ENCODE measurements around the gene CTSG. TPM values are rescaled to one million over a fixed set of nuclear protein-coding genes. Genes with fewer than 3 reads are reported as not detected.
A peak's percentile ranks its signal among the peaks of the same experiment; 100 is the strongest.

CTSG gene
- total and polyA plus RNA-seq, 10 of the 15 experiments (the other 5 are each of a cell fraction or from before 2014, with no cell fraction given) = not detected

DNA sequence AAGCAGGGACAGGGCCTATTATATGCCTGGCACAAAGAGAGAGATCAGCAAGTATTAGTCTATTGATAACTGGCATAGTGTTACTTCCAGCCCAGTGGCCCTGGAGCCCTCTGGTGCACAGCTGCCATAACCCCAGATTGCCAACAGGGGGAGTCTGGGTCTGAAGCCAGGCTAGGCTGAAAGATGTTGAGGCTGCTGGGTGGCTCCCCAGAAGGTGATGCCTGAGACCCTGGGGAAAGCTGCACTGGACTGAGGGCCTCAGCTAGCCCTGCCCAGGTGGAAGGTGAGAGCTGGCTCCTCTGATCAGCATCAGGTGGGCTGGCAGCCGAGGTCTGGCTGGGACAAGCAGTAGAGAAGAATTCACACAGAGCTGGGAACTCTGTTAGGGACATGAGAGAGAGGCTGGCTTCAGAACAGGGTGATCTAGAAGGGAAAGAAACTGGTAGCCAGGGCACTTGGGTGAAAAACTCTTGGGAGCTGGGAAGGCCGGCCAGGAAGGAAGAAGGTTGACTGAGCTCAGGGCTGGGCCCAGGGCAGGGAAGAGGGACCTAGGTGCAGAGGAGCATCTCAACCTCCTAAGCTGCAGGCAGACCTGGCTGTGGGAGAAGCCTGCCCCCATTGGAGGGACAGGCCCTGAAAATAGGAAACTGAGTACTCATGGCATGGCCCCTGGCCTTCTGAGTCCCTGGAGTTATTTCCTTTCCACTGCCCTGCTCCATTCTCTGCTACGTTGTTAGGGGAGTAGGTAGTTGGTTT lies 29.6 kb upstream of the CTSG start:
- DNase-seq (ENCODE audit: low read depth, low spot score) (no peak), ATAC-seq (peak; percentile 98), FAIRE-seq (no peak)
- no peak overlapping the region for H3K4me2 ChIP-seq (ENCODE audit: control insufficient read depth, insufficient read depth)
- H3K27ac ChIP-seq (ENCODE audit: control insufficient read depth, insufficient read depth) = no peak overlapping the region
- ChIA-PET CTCF (interaction anchor here (0.6 to 5.0 kb wide), 17 partner anchors 9 to 795 kb away, joined by 3 to 41 read pairs (median 5); no protein-coding TSS in a partner anchor), RAD21 (ENCODE audit: unreplicated experiment) (interaction anchor here (0.8 to 2.0 kb wide), 4 partner anchors 70 to 104 kb away, joined by 4 to 8 read pairs (median 6); no protein-coding TSS in a partner anchor), POLR2A (interaction anchor here (1.5 kb wide), 1 partner anchor 67 kb away, joined by 4 read pairs; no protein-coding TSS in a partner anchor), SMC1A (ENCODE audit: uncharacterized antibody, unreplicated experiment) (interaction anchor here (0.9 to 1.3 kb wide), 7 partner anchors 68 to 104 kb away, joined by 3 to 7 read pairs (median 5); no protein-coding TSS in a partner anchor)
- H4K20me1 ChIP-seq (ENCODE audit: control insufficient read depth, insufficient read depth) = no peaks in the 10 kb centered on the region
- H3K36me3 ChIP-seq (ENCODE audit: control insufficient read depth in 2 of 2, insufficient read depth in 2 of 2, low read length in 1 of 2) = no peaks in the 10 kb centered on the region
- no peak overlapping the region for H3K4me3 ChIP-seq
- no peak overlapping the region for H2AFZ ChIP-seq (ENCODE audit: control insufficient read depth, low read depth, low read length)
- no TSS peak for BruUV-seq (replicated peaks)
- peaks cover 8% of the 10 kb centered on the region for H3K4me1 ChIP-seq (ENCODE audit: control insufficient read depth, insufficient read depth, low read length)
- in situ Hi-C loops (cut with MboI) = loop anchor here (5.0 kb wide), 1 partner anchor 72 kb away; no protein-coding TSS in a partner anchor
- H3K79me2 ChIP-seq (ENCODE audit: control insufficient read depth, insufficient read depth, low read length) = no peaks in the 10 kb centered on the region
- intact Hi-C loops (cut with micrococcal nuclease; ENCODE audit: unreplicated experiment) = loop anchor here (1.0 to 10.0 kb wide), 2 partner anchors 74 to 121 kb away; no protein-coding TSS in a partner anchor
- WGBS (ENCODE audit: insufficient coverage, insufficient replicate concordance, low lambda C conversion rate, missing lambda C conversion rate) = 45% methylated on average over 3 of the region's 3 CpGs
- H3K27me3 ChIP-seq (replicated peaks in 1 of 2; ENCODE audit: control insufficient read depth in 2 of 2, insufficient read depth in 2 of 2, low read length in 1 of 2) = no peaks in the 10 kb centered on the region
- H3K9ac ChIP-seq (ENCODE audit: control insufficient read depth, insufficient read depth, low read length) = no peak overlapping the region
- H3K9me3 ChIP-seq (replicated peaks; ENCODE audit: control insufficient read depth, insufficient read depth, low read length) = no peaks in the 10 kb centered on the region
- TF ChIP-seq, protein P1, sequence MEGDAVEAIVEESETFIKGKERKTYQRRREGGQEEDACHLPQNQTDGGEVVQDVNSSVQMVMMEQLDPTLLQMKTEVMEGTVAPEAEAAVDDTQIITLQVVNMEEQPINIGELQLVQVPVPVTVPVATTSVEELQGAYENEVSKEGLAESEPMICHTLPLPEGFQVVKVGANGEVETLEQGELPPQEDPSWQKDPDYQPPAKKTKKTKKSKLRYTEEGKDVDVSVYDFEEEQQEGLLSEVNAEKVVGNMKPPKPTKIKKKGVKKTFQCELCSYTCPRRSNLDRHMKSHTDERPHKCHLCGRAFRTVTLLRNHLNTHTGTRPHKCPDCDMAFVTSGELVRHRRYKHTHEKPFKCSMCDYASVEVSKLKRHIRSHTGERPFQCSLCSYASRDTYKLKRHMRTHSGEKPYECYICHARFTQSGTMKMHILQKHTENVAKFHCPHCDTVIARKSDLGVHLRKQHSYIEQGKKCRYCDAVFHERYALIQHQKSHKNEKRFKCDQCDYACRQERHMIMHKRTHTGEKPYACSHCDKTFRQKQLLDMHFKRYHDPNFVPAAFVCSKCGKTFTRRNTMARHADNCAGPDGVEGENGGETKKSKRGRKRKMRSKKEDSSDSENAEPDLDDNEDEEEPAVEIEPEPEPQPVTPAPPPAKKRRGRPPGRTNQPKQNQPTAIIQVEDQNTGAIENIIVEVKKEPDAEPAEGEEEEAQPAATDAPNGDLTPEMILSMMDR (IDR thresholded peaks at IDR 0.05 in 2 of 3, conservative IDR thresholded peaks at IDR 0.05 in 1 of 3; ENCODE audit: control insufficient read depth in 2 of 3, extremely low read depth in 1 of 3, insufficient read depth in 1 of 3, low read depth in 3 of 3, low read length in 3 of 3) = peak; percentile 73 to 98 (median 97)
- TF ChIP-seq NFYB (IDR thresholded peaks at IDR 0.05; ENCODE audit: insufficient read depth, low read depth, low read length) = no peak
- TF ChIP-seq ETV6 (conservative IDR thresholded peaks at IDR 0.05 in 1 of 2, IDR thresholded peaks at IDR 0.05 in 1 of 2; ENCODE audit: borderline replicate concordance in 1 of 2, low read depth in 1 of 2) = no peak
- TF ChIP-seq SRF (IDR thresholded peaks at IDR 0.05; ENCODE audit: low read depth in 2 of 2, low read length in 2 of 2) = no peak
- no peak for TF ChIP-seq CREB1 (IDR thresholded peaks at IDR 0.05; ENCODE audit: low read depth)
- TF ChIP-seq SUZ12 (IDR thresholded peaks at IDR 0.05; ENCODE audit: unreplicated experiment) = no peak
- peak; percentile 69 for TF ChIP-seq SMC3 (IDR thresholded peaks at IDR 0.05; ENCODE audit: borderline replicate concordance, low read length)
- TF ChIP-seq ATF7 (IDR thresholded peaks at IDR 0.05; ENCODE audit: low read depth) = no peak
- no peak for TF ChIP-seq SMARCA5 (IDR thresholded peaks at IDR 0.05)
- peak; percentile 93 for TF ChIP-seq RAD21 (IDR thresholded peaks at IDR 0.05; ENCODE audit: insufficient read depth, low read depth, low read length)
- 0 out of 2 replicates have a peak, but pooled peaks have one; percentile 38 for TF ChIP-seq TCF12 (IDR thresholded peaks at IDR 0.05; ENCODE audit: low read depth, low read length)
- no peak for TF ChIP-seq BACH1 (IDR thresholded peaks at IDR 0.05; ENCODE audit: borderline replicate concordance)
- TF ChIP-seq ZNF24 (IDR thresholded peaks at IDR 0.05) = no peak
- TF ChIP-seq IKZF1 (conservative IDR thresholded peaks at IDR 0.05) = no peak
- TF ChIP-seq, protein P2, sequence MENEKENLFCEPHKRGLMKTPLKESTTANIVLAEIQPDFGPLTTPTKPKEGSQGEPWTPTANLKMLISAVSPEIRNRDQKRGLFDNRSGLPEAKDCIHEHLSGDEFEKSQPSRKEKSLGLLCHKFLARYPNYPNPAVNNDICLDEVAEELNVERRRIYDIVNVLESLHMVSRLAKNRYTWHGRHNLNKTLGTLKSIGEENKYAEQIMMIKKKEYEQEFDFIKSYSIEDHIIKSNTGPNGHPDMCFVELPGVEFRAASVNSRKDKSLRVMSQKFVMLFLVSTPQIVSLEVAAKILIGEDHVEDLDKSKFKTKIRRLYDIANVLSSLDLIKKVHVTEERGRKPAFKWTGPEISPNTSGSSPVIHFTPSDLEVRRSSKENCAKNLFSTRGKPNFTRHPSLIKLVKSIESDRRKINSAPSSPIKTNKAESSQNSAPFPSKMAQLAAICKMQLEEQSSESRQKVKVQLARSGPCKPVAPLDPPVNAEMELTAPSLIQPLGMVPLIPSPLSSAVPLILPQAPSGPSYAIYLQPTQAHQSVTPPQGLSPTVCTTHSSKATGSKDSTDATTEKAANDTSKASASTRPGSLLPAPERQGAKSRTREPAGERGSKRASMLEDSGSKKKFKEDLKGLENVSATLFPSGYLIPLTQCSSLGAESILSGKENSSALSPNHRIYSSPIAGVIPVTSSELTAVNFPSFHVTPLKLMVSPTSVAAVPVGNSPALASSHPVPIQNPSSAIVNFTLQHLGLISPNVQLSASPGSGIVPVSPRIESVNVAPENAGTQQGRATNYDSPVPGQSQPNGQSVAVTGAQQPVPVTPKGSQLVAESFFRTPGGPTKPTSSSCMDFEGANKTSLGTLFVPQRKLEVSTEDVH (IDR thresholded peaks at IDR 0.05; ENCODE audit: low read depth, partially characterized antibody) = no peak
- TF ChIP-seq WRNIP1 (IDR thresholded peaks at IDR 0.05; ENCODE audit: borderline replicate concordance, low read depth, low read length) = no peak
- no peak for TF ChIP-seq MEF2B (IDR thresholded peaks at IDR 0.05; ENCODE audit: partially characterized antibody, poor library complexity, severe bottlenecking)
- no peak for TF ChIP-seq ZNF274 (IDR thresholded peaks at IDR 0.05; ENCODE audit: insufficient read depth, insufficient read length)
- no peak for TF ChIP-seq HDGF (IDR thresholded peaks at IDR 0.05)
- TF ChIP-seq STAT3 (IDR thresholded peaks at IDR 0.05; ENCODE audit: low read depth, low read length) = no peak
